Measurements from ENCODE around the gene CXorf66.

- TF ChIP-seq CTCF (IDR thresholded peaks at IDR 0.05) (no peak), POLR2AphosphoS5 (IDR thresholded peaks at IDR 0.05) (no peak)
Observed at GRCh38 chrX:139969286-139969685, 4.0 kb upstream of the CXorf66 start.
